Esophagus muscularis mucosa (tissue), 4 donors: Measurements from ENCODE around the gene STK24.

Experiments used
- EP300 ChIP-seq: sonication (generic); formaldehyde crosslinking; IDR thresholded peaks from one replicate; pipeline ENCODE4 v1.6.1; 2017; ENCODE audit warnings: antibody characterized with exemption
- POLR2A ChIP-seq: fragments of 450-650 bp; IDR thresholded peaks from one replicate; pipeline ENCODE4 v1.6.1; 2017; ENCODE audit warnings: antibody characterized with exemption, moderate library complexity, mild to moderate bottlenecking, low read depth
- POLR2AphosphoS5 ChIP-seq, 2 donors: sonication (generic); formaldehyde crosslinking; IDR thresholded peaks; one replicate each; pipeline ENCODE4 v1.6.1; 2017; ENCODE audit warnings: antibody characterized with exemption in 2 of 2
- TF ChIP-seq, protein P1 (sequence below), 3 experiments: fragments of 200-600 bp in 2 of 3; fragments of 450-650 bp in 1 of 3; sonication (generic) in 2 of 3; IDR thresholded peaks; one replicate each; pipeline ENCODE4 v1.5.1; 2017 to 2019; ENCODE audit warnings: antibody characterized with exemption in 3 of 3, mild to moderate bottlenecking in 2 of 3, moderate library complexity in 1 of 3

DNA sequence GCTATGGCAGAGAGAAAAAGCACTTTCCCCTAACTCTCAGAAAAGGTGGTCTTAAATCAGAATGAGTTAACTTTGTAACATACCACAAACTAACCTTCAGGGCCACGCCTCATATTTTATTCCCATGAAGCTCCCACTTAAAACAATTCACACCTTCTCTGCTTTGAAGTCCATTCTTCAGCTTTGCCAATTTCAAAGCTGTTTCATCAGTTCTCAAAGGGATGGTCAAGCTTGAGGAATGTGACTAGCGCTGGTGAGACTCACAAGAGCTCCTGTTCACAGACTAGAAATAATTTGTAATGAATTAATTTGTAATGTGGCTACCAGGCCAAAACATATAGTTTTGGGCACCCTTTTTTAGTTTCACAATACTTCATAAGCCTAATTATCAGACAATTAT, 68.2 kb downstream of the STK24 start:
- TF ChIP-seq, protein P1, sequence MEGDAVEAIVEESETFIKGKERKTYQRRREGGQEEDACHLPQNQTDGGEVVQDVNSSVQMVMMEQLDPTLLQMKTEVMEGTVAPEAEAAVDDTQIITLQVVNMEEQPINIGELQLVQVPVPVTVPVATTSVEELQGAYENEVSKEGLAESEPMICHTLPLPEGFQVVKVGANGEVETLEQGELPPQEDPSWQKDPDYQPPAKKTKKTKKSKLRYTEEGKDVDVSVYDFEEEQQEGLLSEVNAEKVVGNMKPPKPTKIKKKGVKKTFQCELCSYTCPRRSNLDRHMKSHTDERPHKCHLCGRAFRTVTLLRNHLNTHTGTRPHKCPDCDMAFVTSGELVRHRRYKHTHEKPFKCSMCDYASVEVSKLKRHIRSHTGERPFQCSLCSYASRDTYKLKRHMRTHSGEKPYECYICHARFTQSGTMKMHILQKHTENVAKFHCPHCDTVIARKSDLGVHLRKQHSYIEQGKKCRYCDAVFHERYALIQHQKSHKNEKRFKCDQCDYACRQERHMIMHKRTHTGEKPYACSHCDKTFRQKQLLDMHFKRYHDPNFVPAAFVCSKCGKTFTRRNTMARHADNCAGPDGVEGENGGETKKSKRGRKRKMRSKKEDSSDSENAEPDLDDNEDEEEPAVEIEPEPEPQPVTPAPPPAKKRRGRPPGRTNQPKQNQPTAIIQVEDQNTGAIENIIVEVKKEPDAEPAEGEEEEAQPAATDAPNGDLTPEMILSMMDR (IDR thresholded peaks at IDR 0.05): no peak
- TF ChIP-seq POLR2A (no peak), POLR2AphosphoS5 (IDR thresholded peaks at IDR 0.05) (no peak), EP300 (no peak)
